Measurements from ENCODE around the gene LHFPL6. TPM values are rescaled to one million over a fixed set of nuclear protein-coding genes. Genes with fewer than 3 reads are reported as not detected.

The LHFPL6 gene
- total and polyA plus RNA-seq, 4 donors: 22.7 to 115 (median 36.1) TPM

GRCh38 chr13:39312596-39312995 lies 290.4 kb downstream of the LHFPL6 start:
- Histone ChIP-seq H3K4me3 (no peak overlapping the region), H3K27me3 (ENCODE audit: control insufficient read depth in 3 of 3, insufficient read depth in 3 of 3, low read length in 2 of 3) (no peaks in the 10 kb centered on the region), H3K27ac (ENCODE audit: low read depth in 1 of 2, low read length in 1 of 2) (no peak overlapping the region), H3K36me3 (ENCODE audit: control insufficient read depth in 4 of 4, insufficient read depth in 4 of 4, low read length in 4 of 4) (no peaks in the 10 kb centered on the region), H3K9me3 (ENCODE audit: control insufficient read depth in 4 of 4, insufficient read depth in 3 of 4, low read length in 3 of 4) (no peaks in the 10 kb centered on the region), H3K4me1 (ENCODE audit: control insufficient read depth in 5 of 5, insufficient read depth in 5 of 5, low read length in 5 of 5) (peaks cover 0 to 14% (median 8%) of the 10 kb centered on the region in 5 donors), H3K9ac (ENCODE audit: insufficient read depth in 1 of 2, low read length in 2 of 2) (no peak overlapping the region)
- WGBS, 2 donors: 56 to 58% methylated on average over 2 of the region's 2 CpGs
- no peak for TF ChIP-seq CTCF (IDR thresholded peaks at IDR 0.05; ENCODE audit: control extremely low read depth, extremely low read depth)
- no peak for DNase-seq
- no peak for ATAC-seq (ENCODE audit: insufficient read depth, low FRiP score)

GRCh38 chr13:39311619-39312018 lies 291.4 kb downstream of the LHFPL6 start:
- WGBS, 2 donors: 56 to 75% methylated on average over 4 of the region's 4 CpGs
- no peak overlapping the region for H3K27ac ChIP-seq (ENCODE audit: low read depth in 1 of 2, low read length in 1 of 2)
- H3K4me3 ChIP-seq: no peak overlapping the region
- H3K36me3 ChIP-seq (ENCODE audit: control insufficient read depth in 4 of 4, insufficient read depth in 4 of 4, low read length in 4 of 4): no peaks in the 10 kb centered on the region
- DNase-seq: no peak
- H3K27me3 ChIP-seq (ENCODE audit: control insufficient read depth in 3 of 3, insufficient read depth in 3 of 3, low read length in 2 of 3): no peaks in the 10 kb centered on the region
- TF ChIP-seq CTCF (IDR thresholded peaks at IDR 0.05; ENCODE audit: control extremely low read depth, extremely low read depth): no peak
- no peak overlapping the region for H3K9ac ChIP-seq (ENCODE audit: insufficient read depth in 1 of 2, low read length in 2 of 2)
- no peaks in the 10 kb centered on the region for H3K9me3 ChIP-seq (ENCODE audit: control insufficient read depth in 4 of 4, insufficient read depth in 3 of 4, low read length in 3 of 4)
- ATAC-seq (ENCODE audit: insufficient read depth, low FRiP score): no peak
- peaks cover 0 to 5% (median 0%) of the 10 kb centered on the region in 5 donors for H3K4me1 ChIP-seq (ENCODE audit: control insufficient read depth in 5 of 5, insufficient read depth in 5 of 5, low read length in 5 of 5)

- DNase-seq (no peak), ATAC-seq (ENCODE audit: insufficient read depth, low FRiP score) (no peak)
- Histone ChIP-seq H3K4me3 (no peak overlapping the region), H3K9ac (ENCODE audit: insufficient read depth in 1 of 2, low read length in 2 of 2) (no peak overlapping the region), H3K4me1 (ENCODE audit: control insufficient read depth in 5 of 5, insufficient read depth in 5 of 5, low read length in 5 of 5) (peaks cover 0 to 5% (median 0%) of the 10 kb centered on the region in 5 donors), H3K27me3 (ENCODE audit: control insufficient read depth in 3 of 3, insufficient read depth in 3 of 3, low read length in 2 of 3) (no peaks in the 10 kb centered on the region), H3K9me3 (ENCODE audit: control insufficient read depth in 4 of 4, insufficient read depth in 3 of 4, low read length in 3 of 4) (no peaks in the 10 kb centered on the region), H3K36me3 (ENCODE audit: control insufficient read depth in 4 of 4, insufficient read depth in 4 of 4, low read length in 4 of 4) (no peaks in the 10 kb centered on the region), H3K27ac (ENCODE audit: low read depth in 1 of 2, low read length in 1 of 2) (no peak overlapping the region)
- WGBS, 2 donors: 90% methylated on average over 4 of the region's 4 CpGs
- no peak for TF ChIP-seq CTCF (IDR thresholded peaks at IDR 0.05; ENCODE audit: control extremely low read depth, extremely low read depth)
Measured at GRCh38 chr13:39310961-39311360, 292.0 kb downstream of the LHFPL6 start.

Data from lung (tissue), 12 donors.